Chondrocyte (in vitro differentiated cells): Measurements from ENCODE around the gene ASTN2. TPM values are rescaled to one million over a fixed set of nuclear protein-coding genes. Genes with fewer than 3 reads are reported as not detected.
"Not testable (repeated sequence)": the region's sequence is repeated elsewhere in the genome, so short reads cannot be mapped to it uniquely, and the experiment has no call there.

Experiments
- DNase-seq: peaks from one replicate; pipeline ENCODE4 v3.0.0; 2021; ENCODE audit warnings: mixed read lengths, low spot score
- H3K27ac Mint-ChIP-seq: one replicate; pipeline ENCODE4 v1.8.0; 2021; ENCODE audit warnings: mild to moderate bottlenecking, moderate library complexity, mixed read lengths; ENCODE audit not compliant: unreplicated experiment
- H3K27me3 Mint-ChIP-seq: 2 replicates; pipeline ENCODE4 v1.8.0; 2021; ENCODE audit warnings: low read depth, mixed read lengths
- H3K36me3 Mint-ChIP-seq: 2 replicates; pipeline ENCODE4 v1.8.0; 2021; ENCODE audit warnings: low read depth, mixed read lengths
- H3K4me1 Mint-ChIP-seq: 2 replicates; pipeline ENCODE4 v1.8.0; 2021; ENCODE audit warnings: low read depth, mild to moderate bottlenecking, mixed read lengths
- H3K4me3 Mint-ChIP-seq: one replicate; pipeline ENCODE4 v1.8.0; 2021; ENCODE audit warnings: mild to moderate bottlenecking, moderate library complexity, mixed read lengths; ENCODE audit not compliant: unreplicated experiment
- H3K9me3 Mint-ChIP-seq: 2 replicates; pipeline ENCODE4 v1.8.0; 2021; ENCODE audit warnings: low read depth, mixed read lengths
- total RNA-seq: library from RNA; stranded (reverse); gene quantifications from 3 replicates; pipeline ENCODE4 v1.2.1, GENCODE V29; 2021
- TF ChIP-seq, protein P1 (sequence below): fragments of 200-600 bp; sonication (generic); IDR thresholded peaks from 2 replicates; pipeline ENCODE4 v1.5.0; 2021; ENCODE audit warnings: antibody characterized with exemption, mild to moderate bottlenecking, moderate library complexity

Gene ASTN2
- total RNA-seq, 1 donor from 2014 or later = 3.6 TPM

DNA sequence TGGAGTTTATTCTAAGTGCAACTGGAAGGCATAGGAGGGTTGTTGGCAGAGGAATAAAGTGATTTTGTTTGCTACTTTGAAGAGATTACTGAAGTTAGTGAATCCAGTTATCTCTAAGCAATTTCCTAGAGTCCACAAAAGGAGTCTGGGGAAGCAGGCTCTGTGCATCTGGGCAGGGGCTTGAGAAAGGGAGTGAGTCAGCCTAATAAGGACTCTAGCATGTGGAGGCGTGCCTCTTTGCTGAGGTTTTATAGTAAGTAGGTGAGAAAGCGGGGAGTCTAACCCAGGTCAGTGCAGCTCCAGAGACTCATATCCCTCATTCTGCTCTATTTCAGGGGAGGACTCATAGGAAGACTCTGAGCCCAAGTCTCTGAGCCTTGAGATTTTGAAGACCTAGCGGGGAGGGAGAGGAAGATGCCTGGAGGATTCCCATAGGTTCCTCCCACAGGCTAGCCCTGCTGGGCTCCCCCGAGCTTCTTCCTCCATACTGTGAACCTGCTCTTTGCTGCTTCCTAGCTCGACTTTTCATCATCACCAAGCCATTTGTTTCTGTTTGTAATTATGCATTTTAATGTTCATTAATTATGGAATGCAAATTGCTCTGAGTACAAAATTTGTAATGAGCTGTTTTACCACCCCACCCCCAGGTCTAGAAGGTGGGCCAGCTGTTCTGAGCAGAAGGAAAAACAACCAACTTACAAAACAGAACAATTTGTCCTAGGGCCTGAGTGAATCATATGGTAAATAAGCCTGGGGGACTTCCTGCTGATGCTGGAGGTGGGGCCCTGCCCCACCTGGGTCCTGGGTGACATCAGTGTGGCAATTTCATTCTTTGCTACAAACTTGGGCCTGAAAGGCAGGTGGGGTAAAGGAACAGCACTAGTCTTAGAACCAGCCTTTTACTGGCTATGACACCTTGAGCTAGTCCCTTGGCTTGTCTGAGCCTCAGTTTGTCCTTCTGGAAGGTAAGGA, 577.6 kb downstream of the ASTN2 start:
- Mint-ChIP-seq H3K27me3 (peaks cover 37% of the 10 kb centered on the region), H3K36me3 (no peaks in the 10 kb centered on the region), H3K9me3 (no peaks in the 10 kb centered on the region), H3K27ac (no peak overlapping the region), H3K4me3 (no peak overlapping the region), H3K4me1 (peaks cover 3% of the 10 kb centered on the region)
- TF ChIP-seq, protein P1, sequence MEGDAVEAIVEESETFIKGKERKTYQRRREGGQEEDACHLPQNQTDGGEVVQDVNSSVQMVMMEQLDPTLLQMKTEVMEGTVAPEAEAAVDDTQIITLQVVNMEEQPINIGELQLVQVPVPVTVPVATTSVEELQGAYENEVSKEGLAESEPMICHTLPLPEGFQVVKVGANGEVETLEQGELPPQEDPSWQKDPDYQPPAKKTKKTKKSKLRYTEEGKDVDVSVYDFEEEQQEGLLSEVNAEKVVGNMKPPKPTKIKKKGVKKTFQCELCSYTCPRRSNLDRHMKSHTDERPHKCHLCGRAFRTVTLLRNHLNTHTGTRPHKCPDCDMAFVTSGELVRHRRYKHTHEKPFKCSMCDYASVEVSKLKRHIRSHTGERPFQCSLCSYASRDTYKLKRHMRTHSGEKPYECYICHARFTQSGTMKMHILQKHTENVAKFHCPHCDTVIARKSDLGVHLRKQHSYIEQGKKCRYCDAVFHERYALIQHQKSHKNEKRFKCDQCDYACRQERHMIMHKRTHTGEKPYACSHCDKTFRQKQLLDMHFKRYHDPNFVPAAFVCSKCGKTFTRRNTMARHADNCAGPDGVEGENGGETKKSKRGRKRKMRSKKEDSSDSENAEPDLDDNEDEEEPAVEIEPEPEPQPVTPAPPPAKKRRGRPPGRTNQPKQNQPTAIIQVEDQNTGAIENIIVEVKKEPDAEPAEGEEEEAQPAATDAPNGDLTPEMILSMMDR = no peak
- no peak for DNase-seq

DNA sequence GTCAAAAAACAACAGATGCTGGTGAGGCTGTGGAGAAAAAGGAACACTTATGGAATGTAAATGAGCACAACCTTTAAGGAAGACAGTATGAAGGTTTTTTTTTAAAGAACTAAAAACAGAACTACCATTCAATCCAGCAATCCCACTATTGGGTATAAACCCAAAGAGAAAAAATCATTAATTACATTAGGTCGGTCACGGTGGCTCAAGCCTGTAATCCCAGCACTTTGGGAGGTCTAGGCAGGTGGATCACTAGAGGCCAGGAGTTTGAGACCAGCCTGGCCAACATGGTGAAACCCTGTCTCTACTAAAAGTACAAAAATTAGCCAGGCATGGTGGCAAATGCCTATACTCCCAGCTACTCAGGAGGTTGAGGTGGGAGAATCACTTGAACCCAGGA, 584.5 kb downstream of the ASTN2 start:
- not testable (repeated sequence) for H3K4me3 Mint-ChIP-seq, DNase-seq, H3K27ac Mint-ChIP-seq, H3K36me3 Mint-ChIP-seq, H3K9me3 Mint-ChIP-seq, H3K4me1 Mint-ChIP-seq
- peaks cover 60% of the 10 kb centered on the region for H3K27me3 Mint-ChIP-seq

DNA sequence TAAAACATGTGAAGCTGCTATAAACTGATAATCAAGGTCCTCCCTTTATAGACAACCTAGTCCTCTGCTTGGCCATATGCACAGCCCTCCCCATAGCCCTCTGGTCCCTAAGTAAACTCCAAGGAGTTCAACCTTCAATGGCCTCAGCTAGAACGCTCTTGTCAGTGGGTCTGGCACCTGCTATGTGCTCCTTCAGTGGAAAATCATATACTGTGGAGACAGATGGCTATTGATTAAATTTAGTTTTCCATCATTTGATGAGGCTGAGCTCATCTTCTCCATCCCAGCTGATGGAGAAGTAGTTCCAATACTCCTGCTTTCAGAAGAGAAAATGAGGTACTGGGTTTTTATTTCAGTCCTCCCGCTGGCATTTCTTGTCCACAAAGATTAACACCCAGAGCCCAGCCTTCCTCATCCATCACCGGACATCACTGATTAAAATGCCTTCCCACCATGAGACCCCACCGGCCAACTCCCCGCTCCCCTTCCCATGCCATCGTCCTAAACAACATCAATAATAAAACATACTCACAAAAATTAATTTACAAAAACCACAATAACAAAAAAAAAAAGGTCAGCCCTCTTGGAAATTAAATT, 593.1 kb downstream of the ASTN2 start:
- TF ChIP-seq, protein P1 = no peak
- Mint-ChIP-seq H3K4me1 (no peaks in the 10 kb centered on the region), H3K9me3 (peaks cover 4% of the 10 kb centered on the region), H3K27ac (no peak overlapping the region), H3K36me3 (peaks cover 1% of the 10 kb centered on the region), H3K4me3 (no peak overlapping the region), H3K27me3 (peaks cover 13% of the 10 kb centered on the region)
- no peak for DNase-seq

DNA sequence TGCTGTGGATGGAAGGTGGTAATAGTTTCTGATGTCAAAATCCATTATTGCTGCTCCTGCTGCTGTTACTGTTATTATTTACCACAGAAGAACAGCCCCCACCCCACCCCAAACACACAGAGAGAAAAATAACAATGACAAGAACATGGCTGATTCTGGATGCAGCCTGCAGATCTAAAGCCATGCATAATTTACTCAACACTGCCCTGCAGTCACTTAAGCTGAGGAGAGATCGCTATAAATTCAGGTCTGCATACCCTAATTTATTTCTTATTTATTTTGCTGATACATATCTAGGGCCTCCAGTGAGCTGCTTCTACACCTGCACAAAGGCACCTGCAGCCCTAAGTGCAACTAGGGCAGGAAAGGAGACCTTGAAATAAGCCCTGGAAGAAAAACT, 595.7 kb downstream of the ASTN2 start:
- Mint-ChIP-seq H3K27me3 (peaks cover 14% of the 10 kb centered on the region), H3K9me3 (peaks cover 3% of the 10 kb centered on the region), H3K4me1 (peaks cover 5% of the 10 kb centered on the region), H3K36me3 (no peaks in the 10 kb centered on the region), H3K4me3 (no peak overlapping the region), H3K27ac (no peak overlapping the region)
- DNase-seq = no peak
- TF ChIP-seq, protein P1 = no peak

DNA sequence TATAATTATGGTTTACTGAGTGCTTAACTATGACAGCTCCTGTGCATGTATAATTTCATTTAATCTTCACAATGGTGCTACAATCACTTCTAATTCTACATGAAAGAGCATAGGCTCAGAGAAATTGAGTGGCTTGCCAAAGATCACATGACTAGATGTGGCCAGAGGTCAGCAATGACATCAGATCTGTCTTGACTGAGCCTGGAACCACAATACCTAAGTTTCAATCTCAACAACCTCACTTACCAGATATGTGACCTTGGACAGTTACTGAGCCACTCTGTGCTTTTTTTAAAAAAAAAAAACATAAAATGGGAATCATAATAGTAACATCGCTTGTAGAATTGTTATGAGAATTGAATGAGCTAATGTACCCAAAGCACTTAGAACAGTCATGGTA, 597.1 kb downstream of the ASTN2 start:
- Mint-ChIP-seq H3K36me3 (no peaks in the 10 kb centered on the region), H3K27ac (no peak overlapping the region), H3K4me3 (no peak overlapping the region), H3K9me3 (peaks cover 2% of the 10 kb centered on the region), H3K27me3 (peaks cover 14% of the 10 kb centered on the region), H3K4me1 (peaks cover 12% of the 10 kb centered on the region)
- TF ChIP-seq, protein P1 = no peak
- DNase-seq = no peak
